Spleen (tissue), 11 donors: ENCODE data around the gene BLID. TPM values are rescaled to one million over a fixed set of nuclear protein-coding genes. Genes with fewer than 3 reads are reported as not detected.

ENCODE experiments used
- DNase-seq: peaks from one replicate; pipeline ENCODE4 v3.0.0-alpha.2; 2020
- H3K27ac ChIP-seq, 8 donors: fragments of 200-600 bp; sonication (generic) in 7 of 8; 1 replicate in 4 of 8; 2 replicates in 4 of 8; pipeline versions ENCODE4 v1.5.0 to v1.8.0; 2016 to 2021; ENCODE audit warnings: inconsistent platforms in 4 of 8, mild to moderate bottlenecking in 4 of 8, moderate library complexity in 1 of 8
- H3K27me3 ChIP-seq, 7 donors: fragments of 200-600 bp; sonication (generic) in 6 of 7; replicated peaks in 1 of 7; 1 replicate in 4 of 7; 2 replicates in 3 of 7; pipeline versions ENCODE4 v1.5.0 to v1.8.0; 2016 to 2021; ENCODE audit warnings: inconsistent platforms in 3 of 7, mild to moderate bottlenecking in 1 of 7
- H3K36me3 ChIP-seq, 6 donors: fragments of 200-600 bp; sonication (generic) in 5 of 6; 1 replicate in 4 of 6; 2 replicates in 2 of 6; pipeline versions ENCODE4 v1.5.0 to v1.8.0; 2016 to 2021; ENCODE audit warnings: inconsistent platforms in 2 of 6
- H3K4me1 ChIP-seq, 6 donors: fragments of 200-600 bp; sonication (generic) in 5 of 6; 1 replicate in 3 of 6; 2 replicates in 3 of 6; pipeline versions ENCODE4 v1.5.0 to v1.8.0; 2016 to 2021; ENCODE audit warnings: inconsistent platforms in 3 of 6
- H3K4me3 ChIP-seq, 8 donors: fragments of 200-600 bp; sonication (generic) in 7 of 8; 1 replicate in 4 of 8; 2 replicates in 4 of 8; pipeline versions ENCODE4 v1.5.0 to v1.8.0; 2016 to 2021; ENCODE audit warnings: inconsistent platforms in 4 of 8, mild to moderate bottlenecking in 4 of 8, moderate library complexity in 2 of 8
- H3K9me3 ChIP-seq, 8 donors: fragments of 200-600 bp; sonication (generic) in 7 of 8; 1 replicate in 4 of 8; 2 replicates in 4 of 8; pipeline versions ENCODE4 v1.5.0 to v1.8.0; 2016 to 2021; ENCODE audit warnings: inconsistent platforms in 4 of 8
- CTCF ChIP-seq, 11 experiments: fragments of 200-600 bp in 7 of 11; fragments of 450-650 bp in 4 of 11; sonication (generic) in 4 of 11; IDR thresholded peaks in 8 of 11; conservative IDR thresholded peaks in 3 of 11; 1 replicate in 7 of 11; 2 replicates in 4 of 11; pipeline versions ENCODE4 v1.4.0 to v1.8.0; 2016 to 2021; ENCODE audit warnings: antibody characterized with exemption in 11 of 11, inconsistent platforms in 4 of 11, mild to moderate bottlenecking in 1 of 11
- POLR2A ChIP-seq, 3 donors: fragments of 450-650 bp; IDR thresholded peaks; one replicate each; pipeline ENCODE4 v1.5.1; 2017; ENCODE audit warnings: antibody characterized with exemption in 3 of 3, mild to moderate bottlenecking in 1 of 3
- POLR2AphosphoS5 ChIP-seq, 3 donors: sonication (generic); formaldehyde crosslinking; IDR thresholded peaks; one replicate each; pipeline ENCODE4 v1.5.1; 2017; ENCODE audit warnings: antibody characterized with exemption in 3 of 3
- WGBS, 5 donors: extraction: QIAGEN DNeasy Blood & Tissue Kit in 3 of 5; methylation state at CpG; one replicate each; pipeline versions ENCODE4 v1.1.5 to v1.1.7; 2013 to 2018; 5-methylcytosine and 5-hydroxymethylcytosine counted together
- intact Hi-C: fragments of 100-400 bp; cut with DNase I; formaldehyde crosslinking; loops from one replicate; pipeline ENCODE4 v1.15.0; 2023; ENCODE audit warnings: low total_unique reads
- polyA plus RNA-seq, 3 donors: library from polyadenylated mRNA; stranded (reverse); fragments of 200-250 nt; gene quantifications; one replicate each; pipeline ENCODE4 v1.2.1, GENCODE V29; 2013
- total RNA-seq, 7 donors: library from RNA; depleted of rRNA in 3 of 7; stranded (reverse); fragments of >200 nt in 3 of 7; fragmentation: NEBNext Ultra II Directional in 4 of 7; extraction: Animal tissue kit (Norgen Biotek cat#: 25700) in 4 of 7; gene quantifications; one replicate each; pipeline versions ENCODE4 v1.1.0 to v1.2.1, GENCODE V29; 2016 to 2021
- donor health status: healthy with polysubstance abuse.
- donor health status: DM: no; HTN: no; CAD: no; lungs with moderate emphysema.
- donor health status: DM: no; HTN: no; CAD: no.
- donor health status: Bipolar disorder and iron deficiency.
- donor health status: healthy.
- donor health status: DM: no; HTN: no; CAD: no.
- donor health status: DM: yes; HTN: yes; CAD: no.

Gene BLID
- total and polyA plus RNA-seq, 10 donors = 0.61 to 0.64 TPM; not detected in 8

- 84 to 95% (median 87%) methylated on average over 4 of the region's 4 CpGs for WGBS, 5 donors
- intact Hi-C loops = no loop called here
Measured at GRCh38 chr11:122094836-122095235, 21.2 kb downstream of the BLID start.

GRCh38 chr11:122093731-122094275, 22.2 kb downstream of the BLID start:
- H3K9me3 ChIP-seq = no peaks in the 10 kb centered on the region
- H3K27me3 ChIP-seq = peaks cover 0 to 37% (median 8%) of the 10 kb centered on the region in 7 donors
- 78 to 87% (median 85%) methylated on average over 5 of the region's 5 CpGs for WGBS, 5 donors
- no peaks in the 10 kb centered on the region for H3K36me3 ChIP-seq
- DNase-seq = no peak
- TF ChIP-seq POLR2A (IDR thresholded peaks at IDR 0.05) (no peak), CTCF (IDR thresholded peaks at IDR 0.05 in 8 of 11, conservative IDR thresholded peaks at IDR 0.05 in 3 of 11) (no peak), POLR2AphosphoS5 (IDR thresholded peaks at IDR 0.05) (no peak)
- intact Hi-C loops = no loop called here
- H3K27ac ChIP-seq = no peak overlapping the region
- no peaks in the 10 kb centered on the region for H3K4me1 ChIP-seq
- no peak overlapping the region for H3K4me3 ChIP-seq

More at GRCh38 chr11:122094836-122095235, 21.2 kb downstream of the BLID start:
- peaks cover 0 to under 1% (median 0%) of the 10 kb centered on the region in 6 donors for H3K4me1 ChIP-seq
- TF ChIP-seq POLR2A (IDR thresholded peaks at IDR 0.05) (no peak), POLR2AphosphoS5 (IDR thresholded peaks at IDR 0.05) (no peak), CTCF (IDR thresholded peaks at IDR 0.05 in 8 of 11, conservative IDR thresholded peaks at IDR 0.05 in 3 of 11) (no peak)
- peaks cover 0 to 47% (median 12%) of the 10 kb centered on the region in 7 donors for H3K27me3 ChIP-seq
- H3K4me3 ChIP-seq = no peak overlapping the region
- H3K36me3 ChIP-seq = no peaks in the 10 kb centered on the region
- no peaks in the 10 kb centered on the region for H3K9me3 ChIP-seq
- DNase-seq = no peak
- no peak overlapping the region for H3K27ac ChIP-seq

- Histone ChIP-seq H3K36me3 (no peaks in the 10 kb centered on the region), H3K9me3 (no peaks in the 10 kb centered on the region), H3K27me3 (peaks cover 0 to 17% (median 0%) of the 10 kb centered on the region in 7 donors), H3K4me3 (no peak overlapping the region), H3K4me1 (no peaks in the 10 kb centered on the region), H3K27ac (no peak overlapping the region)
- DNase-seq = no peak
- no peak for TF ChIP-seq POLR2AphosphoS5 (IDR thresholded peaks at IDR 0.05)
- no peak for TF ChIP-seq POLR2A (IDR thresholded peaks at IDR 0.05)
- no peak for TF ChIP-seq CTCF (IDR thresholded peaks at IDR 0.05 in 8 of 11, conservative IDR thresholded peaks at IDR 0.05 in 3 of 11)
- intact Hi-C loops = no loop called here
- WGBS, 5 donors = 92 to 100% (median 95%) methylated on average over 1 of the region's 1 CpG
Measured at GRCh38 chr11:122091835-122092234, 24.2 kb downstream of the BLID start.

GRCh38 chr11:122089111-122089510, 26.9 kb downstream of the BLID start:
- no peak for DNase-seq
- no peak overlapping the region for H3K27ac ChIP-seq
- H3K4me3 ChIP-seq = no peak overlapping the region
- H3K27me3 ChIP-seq = peaks cover 0 to 7% (median 0%) of the 10 kb centered on the region in 7 donors
- no peaks in the 10 kb centered on the region for H3K9me3 ChIP-seq
- H3K4me1 ChIP-seq = no peaks in the 10 kb centered on the region
- TF ChIP-seq POLR2AphosphoS5 (IDR thresholded peaks at IDR 0.05) (no peak), POLR2A (IDR thresholded peaks at IDR 0.05) (no peak), CTCF (IDR thresholded peaks at IDR 0.05 in 8 of 11, conservative IDR thresholded peaks at IDR 0.05 in 3 of 11) (no peak)
- 76 to 86% (median 79%) methylated on average over 1 of the region's 1 CpG for WGBS, 5 donors
- intact Hi-C loops = no loop called here
- H3K36me3 ChIP-seq = no peaks in the 10 kb centered on the region
